Activated CD8-positive, alpha-beta memory T cell treated with anti-CD3 and anti-CD28 coated beads, Interleukin-2, amount 50 U/mL, for 1 hour (primary cell): Measurements from ENCODE around the gene KCNS3.

ENCODE experiments used
- DNase-seq: peaks from one replicate; pipeline ENCODE4 v3.0.0-alpha.2; 2020; ENCODE audit errors: extremely low read depth

The KCNS3 gene, protein sequence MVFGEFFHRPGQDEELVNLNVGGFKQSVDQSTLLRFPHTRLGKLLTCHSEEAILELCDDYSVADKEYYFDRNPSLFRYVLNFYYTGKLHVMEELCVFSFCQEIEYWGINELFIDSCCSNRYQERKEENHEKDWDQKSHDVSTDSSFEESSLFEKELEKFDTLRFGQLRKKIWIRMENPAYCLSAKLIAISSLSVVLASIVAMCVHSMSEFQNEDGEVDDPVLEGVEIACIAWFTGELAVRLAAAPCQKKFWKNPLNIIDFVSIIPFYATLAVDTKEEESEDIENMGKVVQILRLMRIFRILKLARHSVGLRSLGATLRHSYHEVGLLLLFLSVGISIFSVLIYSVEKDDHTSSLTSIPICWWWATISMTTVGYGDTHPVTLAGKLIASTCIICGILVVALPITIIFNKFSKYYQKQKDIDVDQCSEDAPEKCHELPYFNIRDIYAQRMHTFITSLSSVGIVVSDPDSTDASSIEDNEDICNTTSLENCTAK

DNA sequence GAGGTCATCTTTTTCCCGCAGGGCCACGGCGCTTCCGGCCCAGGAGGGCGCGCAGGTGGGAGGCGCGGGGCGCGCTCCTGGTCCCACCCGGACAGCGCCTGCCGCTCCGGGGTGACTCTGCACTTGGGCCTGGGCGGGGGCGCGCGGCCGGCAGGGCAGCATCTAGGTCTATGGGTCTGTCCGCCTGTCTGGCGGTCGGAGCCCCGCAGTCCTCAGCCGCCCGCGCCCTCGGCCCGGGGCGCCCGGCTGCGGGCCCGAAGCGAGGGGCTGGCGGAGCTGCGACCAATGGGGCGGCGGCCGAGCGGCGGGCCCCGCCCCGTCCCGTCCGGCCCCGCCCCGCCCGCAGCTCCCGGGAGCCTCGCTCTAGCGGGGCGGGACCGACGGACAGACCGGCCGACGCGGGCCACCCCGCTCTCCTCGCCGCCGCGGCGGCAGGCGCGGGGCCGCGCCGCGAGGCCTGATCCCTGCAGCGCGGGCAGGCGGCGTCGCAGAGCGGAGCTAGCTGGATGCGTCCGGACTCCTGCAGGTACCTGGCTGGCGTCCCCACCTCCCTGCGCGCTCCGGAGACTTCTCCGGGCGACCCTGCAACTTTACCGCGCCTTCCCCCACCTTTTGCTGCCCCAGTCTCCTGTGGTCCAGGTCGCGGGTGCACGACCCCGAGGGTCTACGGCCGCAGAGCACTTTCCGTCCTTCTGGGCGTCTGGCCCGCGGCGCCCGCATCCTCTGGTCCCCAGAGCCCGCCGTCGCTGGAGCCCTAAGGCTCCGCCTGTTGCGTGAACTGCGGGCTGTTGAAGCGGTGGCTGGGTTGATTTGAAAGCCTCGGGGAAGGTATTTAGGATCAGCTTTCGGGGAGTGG is at the start of gene KCNS3:
TSS of gene KCNS3 (plus strand) at position 387 of the 856 bp plus-strand sequence. CDS start 52,342 bp downstream, outside the sequence.
- DNase-seq = no peak

DNA sequence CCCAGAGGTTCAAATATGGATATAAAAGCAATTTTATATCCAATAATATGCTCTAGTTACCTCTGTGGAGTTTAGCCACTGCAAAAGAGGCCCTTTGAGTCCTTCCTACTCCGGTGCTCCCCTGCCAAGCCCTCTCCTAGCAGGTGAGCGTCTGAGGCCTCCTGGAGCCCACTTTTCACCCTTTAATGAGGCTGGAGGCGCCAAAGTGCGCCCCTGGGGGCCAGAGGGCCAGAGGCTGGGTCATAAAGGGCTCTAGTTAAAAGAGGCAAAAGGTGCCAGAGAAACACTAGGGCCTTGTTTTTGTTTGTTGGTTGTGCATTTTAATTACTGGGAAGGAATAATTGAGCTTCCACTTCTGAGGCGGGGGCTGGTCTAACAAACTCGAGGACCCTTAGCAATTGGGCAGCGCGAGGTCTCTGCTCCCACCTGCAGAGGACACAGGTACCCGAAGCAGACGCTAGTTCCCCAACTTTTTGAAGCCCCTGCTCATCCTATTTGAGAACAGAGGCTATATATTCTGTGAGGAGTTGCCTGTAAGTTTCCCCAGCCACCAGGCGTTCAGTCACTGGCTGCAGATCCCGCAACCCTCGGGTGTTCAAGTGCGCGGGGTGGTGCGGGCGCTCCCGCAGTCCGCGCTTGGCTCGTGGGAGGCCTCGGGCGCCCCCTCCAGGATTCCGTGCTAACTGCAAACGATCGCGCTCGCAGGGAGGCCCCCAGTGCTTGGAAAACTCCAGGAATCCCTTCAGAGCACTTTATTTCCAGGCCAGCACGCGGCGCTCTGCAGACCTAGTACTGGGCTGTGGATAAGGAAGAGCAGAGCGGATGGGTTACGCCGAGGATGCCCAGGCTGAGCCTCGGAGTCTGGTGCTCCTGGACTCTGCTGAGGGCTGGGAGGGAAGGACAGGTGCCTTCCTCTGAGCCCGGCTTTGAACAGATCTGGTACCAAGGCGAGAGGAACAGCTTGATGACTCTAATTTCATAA is 48.1 kb upstream of the KCNS3 start:
- no peak for DNase-seq

DNA sequence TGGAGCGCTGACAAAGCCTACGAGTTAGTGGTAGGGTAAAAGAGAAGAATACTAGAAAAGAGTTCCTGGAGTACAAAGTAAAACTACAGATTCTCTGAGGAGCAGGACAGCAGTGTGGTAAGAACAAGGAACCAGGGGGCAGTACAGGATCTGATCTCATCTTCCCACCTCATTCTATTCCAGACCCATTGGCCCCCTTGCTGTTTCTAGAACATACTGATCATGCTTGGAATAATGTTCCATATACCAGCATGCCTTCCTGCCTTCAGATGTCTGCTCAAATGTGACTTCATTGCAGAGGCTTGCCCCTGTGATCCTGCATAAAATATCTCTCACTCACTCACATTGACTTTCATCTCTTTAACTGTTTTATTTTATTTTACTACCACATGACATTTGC is 43.0 kb upstream of the KCNS3 start:
- DNase-seq = no peak

DNA sequence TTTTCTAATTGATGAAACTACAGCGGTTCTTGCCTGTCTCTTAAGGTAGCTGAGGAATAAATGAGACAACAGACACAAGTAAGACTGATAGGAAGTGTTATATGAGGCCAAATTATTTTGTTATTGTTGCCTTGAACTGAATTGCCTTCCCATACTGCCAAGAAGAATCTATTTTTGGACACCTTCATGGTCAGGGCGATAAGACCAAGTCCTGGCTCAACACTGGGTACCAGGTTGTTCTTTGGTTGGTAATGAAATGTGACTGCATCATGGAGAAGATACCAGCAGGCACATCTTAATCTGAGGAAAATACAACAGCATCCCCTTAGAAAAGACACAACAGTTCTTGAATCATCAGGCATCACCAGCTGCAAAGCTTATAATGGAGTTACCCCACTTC is 38.5 kb upstream of the KCNS3 start:
- no peak for DNase-seq

DNA sequence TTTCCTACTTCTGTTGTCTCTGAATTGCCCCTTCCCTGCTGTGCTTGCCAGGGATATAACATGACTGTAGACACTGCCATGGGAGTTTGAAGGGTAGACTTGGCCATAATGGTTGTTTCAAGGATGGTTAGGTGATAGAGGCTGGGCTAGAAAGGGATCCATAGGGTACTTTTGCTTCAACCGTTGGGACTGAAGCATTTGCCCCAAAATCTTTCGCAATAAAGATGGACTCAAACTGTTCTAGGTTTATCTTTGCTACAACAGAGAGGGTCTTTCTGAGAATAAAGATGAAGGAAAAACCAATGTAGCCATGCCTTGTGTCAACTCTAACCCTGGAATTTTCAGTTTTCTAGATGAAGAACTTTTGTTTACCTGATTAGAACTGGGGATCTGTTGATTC is 35.0 kb upstream of the KCNS3 start:
- no peak for DNase-seq

DNA sequence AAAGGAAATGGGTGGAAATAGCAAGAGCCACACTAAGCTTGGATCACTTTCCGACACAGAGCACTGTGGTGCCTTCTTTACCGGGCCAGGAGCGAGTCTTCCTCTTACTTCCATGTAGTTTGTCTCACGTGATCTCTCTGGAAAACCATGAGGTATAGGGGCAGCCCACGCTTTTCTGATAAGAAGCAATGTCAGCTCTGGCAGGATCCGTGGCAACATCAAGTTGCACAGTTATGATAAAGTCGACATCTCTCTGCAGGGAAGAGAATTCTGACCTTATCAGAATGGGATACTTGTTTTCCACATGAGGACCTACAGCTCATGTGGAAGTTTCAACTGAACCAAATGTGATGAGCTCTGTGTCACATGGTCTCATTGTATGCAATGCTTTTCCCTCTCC is 32.7 kb upstream of the KCNS3 start:
- DNase-seq = no peak

DNA sequence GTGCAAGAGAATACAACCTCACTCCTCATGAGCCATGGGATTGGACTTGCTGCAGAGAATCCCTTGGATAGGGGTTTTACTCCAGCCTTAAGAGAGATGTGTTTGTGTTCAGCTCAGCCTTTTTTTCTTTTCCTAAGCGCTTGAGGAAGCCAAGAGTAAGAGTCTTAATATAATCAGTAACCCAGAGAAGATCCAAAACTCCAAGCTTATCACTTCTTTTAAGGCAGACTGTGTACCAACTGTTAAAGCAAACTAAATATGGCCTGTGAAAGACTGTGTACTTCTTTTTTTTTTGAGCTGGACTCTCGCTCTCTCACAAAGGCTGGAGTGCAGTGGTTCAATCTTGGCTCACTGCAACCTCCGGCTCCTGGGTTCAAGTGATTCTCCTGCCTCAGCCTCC is 31.8 kb upstream of the KCNS3 start:
- no peak for DNase-seq

DNA sequence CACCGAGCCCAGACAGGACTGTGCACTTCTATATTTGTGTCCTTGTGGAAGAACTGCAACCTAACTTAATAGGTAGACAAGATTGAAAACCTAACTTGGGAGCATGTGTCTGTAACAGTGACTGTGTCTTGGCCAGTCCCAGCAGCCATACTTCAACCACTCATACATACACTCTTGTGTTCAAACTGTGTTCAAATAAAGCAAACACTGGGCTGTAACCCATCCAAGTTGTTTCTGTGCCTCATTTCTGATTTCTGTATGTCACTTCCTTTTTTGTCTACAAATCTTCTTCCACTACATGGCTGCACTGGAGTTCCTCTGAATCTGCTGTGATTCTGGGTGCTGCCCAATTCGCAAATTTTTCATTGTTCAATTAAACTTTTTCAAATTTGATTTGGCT is 31.2 kb upstream of the KCNS3 start:
- DNase-seq = no peak

DNA sequence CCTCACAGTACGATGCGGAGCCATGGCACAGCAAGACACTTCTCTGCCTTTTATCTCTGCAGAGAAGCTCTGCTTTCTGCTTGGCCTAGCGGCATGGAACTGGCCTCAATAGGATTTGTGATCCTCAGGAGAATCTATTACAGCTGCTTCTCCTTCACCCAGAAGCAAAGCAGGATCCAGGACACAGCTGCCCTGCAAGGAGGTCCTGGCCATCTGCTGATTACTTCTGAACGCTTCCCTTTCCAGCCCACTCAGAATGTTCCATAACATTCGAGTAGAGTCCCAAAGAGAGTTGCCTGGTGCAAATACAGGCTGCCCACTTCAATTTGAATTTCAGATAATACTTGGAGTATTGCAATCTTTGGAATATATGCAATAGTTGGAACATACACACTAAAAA is 29.2 kb upstream of the KCNS3 start:
- DNase-seq = no peak

DNA sequence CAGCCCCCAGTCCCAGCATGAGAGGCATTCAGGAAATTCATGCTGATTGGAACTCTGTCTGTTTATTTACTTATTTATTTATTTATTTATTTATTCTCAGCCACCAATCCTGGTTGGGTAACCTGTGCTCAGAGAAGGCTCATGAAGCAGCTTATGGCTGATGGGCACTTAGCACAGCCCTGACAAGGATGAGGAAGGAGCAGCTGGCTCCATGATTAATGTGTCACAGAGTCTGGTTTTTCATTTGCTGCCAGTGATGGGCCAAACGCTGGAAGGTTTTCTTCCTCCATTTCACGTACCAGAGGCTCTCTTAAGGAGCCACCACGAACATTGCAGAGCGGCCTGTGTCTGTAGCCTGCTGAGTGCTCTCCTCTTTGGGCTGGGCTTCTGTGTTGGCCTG is 28.3 kb upstream of the KCNS3 start:
- no peak for DNase-seq

DNA sequence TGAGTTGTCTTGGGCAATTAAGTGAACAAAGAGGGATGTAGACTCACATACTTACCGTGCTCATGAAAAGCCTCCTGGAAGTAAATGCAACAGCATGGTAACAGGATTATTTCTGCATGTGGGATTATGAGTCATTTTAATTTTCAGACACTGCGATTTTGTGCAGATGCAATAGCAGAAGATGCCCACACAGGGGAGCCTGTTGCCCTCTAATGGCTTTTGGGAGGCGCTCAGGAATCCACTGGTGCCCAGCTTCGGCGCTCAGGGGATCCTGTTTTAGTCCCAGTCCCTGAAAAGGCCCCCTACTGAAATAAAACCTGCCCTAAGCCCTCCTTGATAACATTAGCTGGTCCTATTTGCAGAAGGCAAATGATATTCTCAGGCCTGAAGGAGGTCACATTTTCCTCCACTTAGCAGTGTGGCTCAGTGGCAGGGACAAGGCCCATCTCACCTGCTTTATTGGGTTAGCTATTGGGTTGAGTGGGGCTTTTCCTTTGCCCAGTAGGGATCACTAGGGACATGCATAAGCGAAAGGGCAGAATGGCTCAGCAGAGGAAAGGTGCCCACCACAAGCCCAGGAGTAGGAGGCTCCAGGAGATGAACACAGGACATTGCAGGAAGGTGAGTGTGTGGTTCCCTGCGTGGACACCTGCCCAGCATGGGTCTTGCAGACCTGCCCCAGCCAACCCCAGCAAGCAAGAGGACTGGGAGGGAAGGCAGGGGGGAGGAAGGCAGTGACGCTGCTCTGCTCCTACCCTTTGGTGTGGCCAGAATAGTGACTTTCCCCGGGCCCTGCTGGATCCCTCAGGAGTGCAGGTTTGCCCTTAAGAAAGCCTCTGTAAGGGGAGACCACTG is 26.5 kb upstream of the KCNS3 start:
- DNase-seq = no peak

DNA sequence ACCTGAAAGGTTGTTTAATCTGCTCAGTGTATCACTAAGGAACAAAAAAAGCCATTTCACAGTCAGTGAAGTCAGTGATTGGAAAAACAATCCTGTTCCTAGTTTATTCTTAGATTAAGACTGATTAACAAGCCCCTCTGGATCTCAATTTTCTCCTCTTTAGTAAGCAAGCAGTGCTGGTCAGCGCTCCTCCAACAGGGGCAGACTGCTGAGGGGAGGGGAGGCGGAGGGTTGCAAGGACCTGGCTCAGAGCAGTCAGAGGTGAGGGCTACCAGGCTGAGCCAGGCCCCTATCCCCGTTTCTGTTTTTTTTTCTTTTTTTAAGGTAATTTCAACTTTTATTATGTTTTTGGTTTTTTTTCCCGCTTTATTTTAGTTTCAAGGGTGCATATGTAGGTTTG is 24.7 kb upstream of the KCNS3 start:
- DNase-seq = no peak

DNA sequence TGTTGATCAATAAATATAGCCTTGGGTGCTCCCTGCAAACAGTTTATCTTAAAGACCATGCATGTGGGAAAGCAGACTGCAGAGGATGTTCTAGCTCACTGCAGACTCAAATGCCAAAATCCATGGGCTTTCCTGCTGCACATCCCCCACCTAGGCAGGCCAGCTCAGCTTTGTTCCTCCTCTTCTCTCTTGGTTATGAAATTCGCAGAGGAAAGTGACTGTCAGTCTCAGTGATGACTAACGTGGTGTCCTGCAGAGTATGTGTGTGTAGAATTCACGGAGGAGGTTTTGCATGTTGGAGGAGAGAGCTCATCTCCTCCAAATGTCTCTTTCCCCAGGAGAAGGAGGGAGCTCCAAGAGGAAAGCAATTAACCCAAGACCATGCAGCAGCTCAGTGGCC is 21.4 kb upstream of the KCNS3 start:
- no peak for DNase-seq

DNA sequence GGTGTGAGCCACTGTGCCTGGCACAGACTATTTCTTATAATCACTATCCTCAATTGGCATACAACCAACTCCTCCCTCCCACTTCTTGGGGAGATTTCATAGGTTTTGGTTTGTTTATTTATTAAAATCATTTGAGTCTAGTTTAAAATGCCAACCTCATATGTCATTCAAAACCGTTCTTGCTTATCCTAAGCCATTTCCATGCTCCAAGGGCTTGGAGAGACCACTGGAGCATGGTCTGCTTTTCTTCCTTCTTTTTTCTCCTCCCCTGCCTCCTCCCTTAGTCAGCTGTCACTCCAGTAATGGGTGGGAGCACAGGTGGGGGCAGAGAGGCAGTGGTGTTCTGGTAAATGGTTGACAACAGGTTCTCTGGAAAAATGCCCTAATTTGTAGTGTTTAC is 20.4 kb upstream of the KCNS3 start:
- DNase-seq = no peak

DNA sequence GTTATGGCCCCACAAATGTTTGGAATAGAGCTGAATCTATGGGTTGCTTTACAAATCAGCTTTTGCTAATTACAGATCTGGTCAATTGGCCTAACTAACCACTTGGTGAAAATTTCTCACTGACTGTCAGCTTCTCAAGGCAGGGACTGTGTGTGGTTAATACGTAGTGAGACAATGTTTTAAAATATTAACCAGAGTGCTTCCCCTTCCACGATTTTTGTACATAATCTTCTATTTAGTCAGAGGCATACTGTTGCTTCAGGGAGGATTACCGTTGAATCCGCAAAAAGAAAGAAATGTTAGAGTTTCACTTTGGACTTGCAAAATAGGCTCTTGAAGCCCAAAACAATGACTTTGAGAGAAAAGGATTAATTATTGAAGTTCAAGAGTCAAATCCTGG is 14.9 kb upstream of the KCNS3 start:
- no peak for DNase-seq

DNA sequence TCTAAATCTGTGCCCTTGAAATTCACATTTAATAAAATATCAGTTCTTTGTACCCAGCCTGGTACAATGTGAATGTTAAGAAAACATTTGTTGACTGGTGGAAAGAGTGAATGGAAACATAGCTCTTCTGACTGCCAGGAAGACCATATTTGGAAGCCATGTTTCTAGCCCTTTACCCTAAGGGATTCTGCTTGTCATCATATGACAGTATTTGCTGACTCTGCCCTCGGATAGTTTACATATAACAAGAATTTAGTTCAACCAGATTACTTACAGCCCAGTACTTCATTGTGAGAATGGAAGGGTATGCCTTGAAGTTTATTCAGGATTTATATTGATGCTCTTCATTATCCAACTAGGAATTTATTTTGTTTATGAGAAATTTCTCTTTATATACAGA is 13.8 kb upstream of the KCNS3 start:
- no peak for DNase-seq

DNA sequence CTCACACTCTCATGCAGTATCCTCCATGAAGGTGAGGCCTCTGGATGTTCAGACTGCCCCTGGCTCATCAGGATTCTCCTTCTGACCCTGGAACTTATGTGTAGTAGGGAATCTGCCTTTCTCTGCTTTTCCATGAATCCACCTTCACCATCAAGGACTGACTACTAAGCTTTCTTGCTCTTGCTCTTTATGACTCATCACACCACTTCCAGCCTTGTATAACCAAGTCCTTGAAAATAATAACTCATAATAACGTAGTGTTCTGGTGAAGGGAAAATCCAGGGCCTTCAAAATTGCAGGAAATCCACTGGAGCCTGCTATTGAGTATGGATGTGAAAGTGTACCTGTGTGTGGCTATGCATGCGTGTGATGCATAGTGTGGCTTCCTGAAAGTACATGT is 11.3 kb upstream of the KCNS3 start:
- no peak for DNase-seq

DNA sequence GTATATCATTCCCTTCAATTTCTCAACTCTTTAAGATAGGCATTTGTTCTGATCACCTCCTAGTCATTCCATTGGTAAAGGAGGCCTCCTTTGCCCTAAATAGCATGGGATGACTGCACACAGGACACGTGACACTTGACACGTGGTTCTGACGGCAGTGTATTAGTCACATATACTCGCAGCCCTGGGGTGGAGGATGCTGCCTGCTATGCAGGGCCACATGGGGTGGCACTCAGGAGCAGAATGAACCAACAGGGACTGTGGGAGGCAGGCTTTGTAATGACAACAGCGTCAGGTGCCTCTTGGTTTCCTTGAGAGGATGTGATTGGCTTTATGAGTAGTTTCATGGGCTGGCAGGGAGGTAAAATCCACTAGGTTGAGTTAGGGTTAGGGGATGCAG is 9.3 kb upstream of the KCNS3 start:
- no peak for DNase-seq

DNA sequence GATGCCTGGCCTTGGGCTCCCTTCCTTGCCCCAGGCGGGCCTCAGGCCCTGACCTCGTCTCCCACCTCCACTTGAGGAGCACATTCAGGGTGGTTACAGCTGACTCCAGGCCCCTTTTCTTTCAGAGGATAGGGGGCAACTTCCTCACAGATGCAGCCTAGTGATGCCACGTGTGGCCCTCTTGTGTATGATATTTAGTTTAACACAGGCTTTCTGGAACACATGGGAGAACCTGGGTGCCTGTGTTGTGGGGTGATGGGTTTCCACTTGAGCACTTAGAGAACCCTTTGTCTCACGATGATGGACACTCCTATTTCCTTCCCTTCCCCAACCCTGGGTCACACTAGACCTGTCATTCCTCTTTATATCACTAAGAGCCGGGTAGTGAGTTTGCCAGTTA is 6.8 kb upstream of the KCNS3 start:
- no peak for DNase-seq

DNA sequence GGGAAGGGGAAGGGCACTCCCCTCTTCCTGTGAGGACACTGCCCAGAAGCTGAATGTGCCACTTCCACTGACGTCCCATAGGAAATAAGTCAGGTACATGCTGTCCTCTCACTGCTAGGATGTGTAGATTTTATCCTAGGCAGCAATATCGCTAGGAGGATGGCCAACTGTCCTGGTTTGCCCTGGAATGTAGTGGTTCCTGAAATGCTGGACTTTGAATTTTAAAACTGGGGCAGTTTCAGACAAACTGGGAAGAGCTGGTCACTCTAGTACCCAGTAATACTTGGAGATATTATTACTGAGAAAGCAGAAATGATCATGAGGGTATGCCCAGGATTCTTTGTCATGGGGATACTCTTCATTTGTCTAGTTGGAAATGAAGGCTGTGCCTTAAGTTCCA is 5.4 kb upstream of the KCNS3 start:
- no peak for DNase-seq

DNA sequence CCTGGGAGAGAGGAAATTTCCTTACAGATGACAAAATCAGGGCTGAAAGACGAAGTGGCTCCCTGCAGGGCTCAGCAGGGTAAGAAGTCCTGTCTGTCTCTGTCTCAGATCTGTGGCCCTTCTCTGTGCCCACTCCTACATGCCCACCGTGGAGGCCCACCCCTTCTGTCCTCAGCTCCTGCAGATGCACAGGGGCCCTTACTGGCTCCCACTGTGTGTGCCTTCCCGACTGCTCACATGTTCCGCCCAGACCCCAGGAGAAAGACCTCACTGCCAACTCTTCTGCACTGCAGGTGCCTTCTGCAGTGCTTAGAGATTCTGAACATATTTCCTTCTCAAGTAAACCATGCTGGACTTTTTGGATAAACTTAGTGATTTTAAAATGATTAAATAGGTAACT is 1.9 kb upstream of the KCNS3 start:
- DNase-seq = no peak
